ENCODE data around the gene ZNF22.

ZNF22 gene

GRCh38 chr10:44965651-44966097 lies 35.0 kb upstream of the ZNF22 start:
- DNase-seq: no peak

GRCh38 chr10:44966129-44966815 lies 34.5 kb upstream of the ZNF22 start:
- DNase-seq: no peak

DNA sequence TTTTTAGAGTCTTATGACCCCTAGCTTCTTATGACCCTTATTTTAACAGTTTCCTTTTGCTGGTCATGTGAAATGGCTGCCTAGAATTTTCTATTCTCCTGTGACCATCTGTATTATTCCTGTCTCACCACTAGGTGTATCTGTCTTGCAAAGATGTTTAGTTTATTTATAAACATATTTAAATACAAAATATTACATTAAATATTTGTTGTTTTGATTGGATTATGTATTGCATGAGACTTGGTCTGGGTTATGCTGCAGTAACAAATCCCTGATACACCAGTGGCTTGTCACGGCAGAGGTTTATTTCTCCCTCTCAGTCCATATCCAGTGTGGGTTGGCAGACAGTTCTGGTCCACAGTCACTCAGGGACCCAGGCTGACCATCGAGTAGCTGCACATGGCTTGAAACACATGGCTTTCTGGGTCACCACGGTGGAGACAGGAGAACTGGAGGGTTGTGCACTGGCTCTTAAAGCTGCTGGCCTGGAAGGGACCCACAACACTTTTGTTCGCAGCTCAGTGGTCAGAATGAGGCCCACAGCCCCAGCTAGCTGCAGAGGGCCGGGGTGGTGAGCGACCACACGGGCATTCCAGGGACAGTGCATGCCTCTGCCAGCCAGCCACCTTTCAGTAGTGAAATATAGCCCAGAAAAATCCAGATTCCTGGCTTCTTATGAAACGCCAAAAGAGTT lies 33.8 kb upstream of the ZNF22 start:
- DNase-seq: no peak

- DNase-seq: no peak
Measured at GRCh38 chr10:44967616-44968015, 33.1 kb upstream of the ZNF22 start.

DNA sequence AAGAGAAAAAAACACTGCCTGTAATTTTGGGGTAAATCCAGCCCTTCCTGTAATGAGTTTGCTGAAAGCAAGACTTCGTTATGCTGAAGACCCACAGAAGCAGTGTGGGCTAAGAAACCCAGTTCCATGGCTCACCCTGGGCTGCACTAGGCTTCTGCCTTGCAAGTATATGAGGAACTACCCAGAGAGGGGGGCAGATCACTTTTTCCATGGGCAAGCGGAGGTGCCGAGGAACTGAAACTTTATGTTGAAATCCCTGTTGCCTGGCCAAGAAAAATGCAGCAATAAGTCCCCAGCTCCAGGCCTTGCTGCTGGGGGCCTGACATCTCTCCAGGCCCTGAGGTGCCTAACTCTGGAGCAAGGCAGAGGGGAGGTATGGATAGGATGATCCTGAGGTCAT lies 32.6 kb upstream of the ZNF22 start:
- DNase-seq: no peak

GRCh38 chr10:44968500-44969400 lies 32.0 kb upstream of the ZNF22 start:
- DNase-seq: no peak

DNA sequence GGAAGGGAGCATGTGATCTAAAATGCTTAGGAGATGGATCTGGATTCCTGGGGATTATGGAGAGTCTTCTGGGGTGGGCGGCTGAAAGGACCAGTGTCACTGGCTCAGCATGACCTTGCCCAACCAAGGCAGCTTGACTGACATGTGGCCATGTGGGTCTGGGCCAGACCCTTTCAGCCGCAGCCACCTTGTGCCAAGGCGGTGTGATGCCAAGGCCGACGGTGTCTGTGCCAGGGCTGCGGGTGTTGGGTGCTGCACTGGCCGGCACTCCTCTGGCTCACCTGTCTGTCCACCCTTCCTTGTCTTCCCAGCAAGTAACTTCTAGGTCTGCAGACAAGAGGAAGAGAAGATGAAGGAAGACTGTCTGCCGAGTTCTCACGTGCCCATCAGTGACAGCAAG lies 30.9 kb upstream of the ZNF22 start:
- no peak for DNase-seq

- DNase-seq: no peak
Measured at GRCh38 chr10:44970812-44971395, 29.8 kb upstream of the ZNF22 start.

- DNase-seq: no peak
Measured at GRCh38 chr10:44971434-44971833, 29.3 kb upstream of the ZNF22 start.

GRCh38 chr10:44971935-44972757 lies 28.6 kb upstream of the ZNF22 start:
- no peak for DNase-seq

DNA sequence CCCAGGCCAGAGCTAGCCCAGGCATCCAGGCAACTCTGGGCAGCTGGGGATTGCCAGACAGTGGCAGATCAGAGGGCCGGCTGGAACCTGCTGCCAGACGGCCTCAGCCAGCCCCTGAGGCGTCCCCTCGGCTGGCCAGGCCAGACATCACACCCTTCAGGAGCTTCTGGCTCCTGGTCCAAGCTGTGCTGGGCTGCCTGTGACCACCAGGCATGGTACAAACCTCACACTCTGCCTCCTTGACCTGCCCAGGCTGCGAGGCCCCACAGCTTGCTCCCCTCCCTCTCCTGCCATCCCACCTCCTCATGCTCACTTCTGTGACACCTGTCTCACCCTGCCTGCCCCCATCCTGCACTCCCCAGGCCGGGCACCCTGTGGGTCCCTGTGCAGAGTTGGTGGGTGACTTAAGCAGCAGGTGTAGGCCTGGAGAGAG lies 27.8 kb upstream of the ZNF22 start:
- DNase-seq: no peak

- DNase-seq: no peak
Measured at GRCh38 chr10:44973323-44974081, 27.2 kb upstream of the ZNF22 start.

- no peak for DNase-seq
Measured at GRCh38 chr10:44974082-44974627, 26.6 kb upstream of the ZNF22 start.

DNA sequence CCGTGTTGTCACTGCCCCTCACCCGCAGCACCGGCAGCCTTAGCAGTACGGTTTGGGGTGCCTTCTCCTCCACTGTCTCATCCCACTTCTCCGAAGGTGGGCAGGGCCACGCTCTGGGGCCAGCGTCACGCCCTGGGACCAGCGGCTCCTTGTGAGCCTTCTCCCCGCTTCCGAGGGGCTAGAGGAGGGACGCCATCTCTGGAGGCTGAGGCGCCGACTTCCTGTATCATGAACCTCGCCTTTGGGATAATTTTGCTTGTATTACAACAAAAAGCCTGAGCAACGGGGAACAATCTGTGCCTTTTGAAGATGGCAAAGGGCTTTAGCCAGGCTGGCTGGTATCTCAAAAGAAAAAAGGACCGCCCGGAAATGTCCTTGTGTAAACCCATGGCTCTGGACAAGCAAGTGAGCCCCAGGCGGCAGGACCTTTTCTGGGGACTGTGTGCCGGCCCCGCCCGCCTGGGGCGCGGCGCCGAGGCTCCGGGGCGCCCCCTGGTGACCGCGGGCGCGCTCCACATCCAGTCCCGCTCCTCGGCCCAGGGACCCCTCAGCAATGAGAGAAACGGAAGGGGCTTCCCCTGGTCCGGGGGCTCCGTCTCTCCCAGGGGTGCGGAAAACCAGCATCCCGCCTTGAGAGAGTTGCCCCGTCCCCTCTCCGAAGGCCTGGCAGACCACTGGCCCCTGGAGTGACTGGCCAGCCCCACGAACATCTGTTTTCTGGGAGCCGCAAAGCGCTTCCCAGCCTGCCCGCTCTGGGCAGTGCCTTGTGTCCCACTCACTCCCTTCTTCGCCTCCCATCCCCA lies 25.9 kb upstream of the ZNF22 start:
- DNase-seq: no peak

DNA sequence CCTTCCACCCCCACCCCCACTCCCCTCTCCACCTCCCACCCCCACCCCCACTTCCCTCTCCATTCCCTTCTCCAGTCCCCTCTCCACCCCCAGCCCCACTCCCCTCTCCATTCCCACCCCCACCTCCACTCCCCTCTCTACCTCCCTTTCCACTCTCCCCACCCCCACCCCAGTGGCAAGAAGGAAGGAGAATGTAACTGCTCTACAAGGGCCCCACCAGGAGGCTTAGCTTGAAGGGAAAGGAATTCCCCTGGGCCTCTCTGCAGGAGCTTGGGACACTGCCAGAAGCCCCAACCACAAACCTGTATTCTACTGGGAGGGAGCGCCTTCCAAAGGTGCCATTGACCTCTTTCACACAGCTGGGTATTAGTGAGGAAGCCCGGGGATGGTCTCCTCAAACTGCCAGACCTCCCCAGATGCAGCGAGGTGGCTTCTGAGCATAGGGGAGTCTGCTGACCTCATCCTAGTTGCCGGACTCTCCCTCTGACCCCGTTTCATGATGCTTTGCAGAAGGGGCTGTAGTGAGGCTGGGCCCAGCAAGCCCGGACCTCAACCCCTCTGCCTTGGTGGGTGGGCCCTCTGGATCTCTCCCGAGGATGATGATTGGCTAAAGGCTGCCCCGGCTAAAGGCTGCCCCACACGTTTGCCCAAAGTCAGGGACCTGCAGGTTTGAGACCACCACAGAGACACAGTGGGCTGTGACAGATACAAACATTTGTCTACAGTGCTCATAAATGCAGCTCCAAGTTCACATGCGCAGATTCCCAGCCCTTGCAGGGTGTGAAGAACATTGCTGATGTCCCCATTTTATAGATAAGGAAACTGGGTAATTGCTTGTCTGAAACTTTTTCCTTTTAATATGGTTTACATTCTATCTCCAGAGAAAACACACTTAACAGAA lies 25.0 kb upstream of the ZNF22 start:
- DNase-seq: no peak

DNA sequence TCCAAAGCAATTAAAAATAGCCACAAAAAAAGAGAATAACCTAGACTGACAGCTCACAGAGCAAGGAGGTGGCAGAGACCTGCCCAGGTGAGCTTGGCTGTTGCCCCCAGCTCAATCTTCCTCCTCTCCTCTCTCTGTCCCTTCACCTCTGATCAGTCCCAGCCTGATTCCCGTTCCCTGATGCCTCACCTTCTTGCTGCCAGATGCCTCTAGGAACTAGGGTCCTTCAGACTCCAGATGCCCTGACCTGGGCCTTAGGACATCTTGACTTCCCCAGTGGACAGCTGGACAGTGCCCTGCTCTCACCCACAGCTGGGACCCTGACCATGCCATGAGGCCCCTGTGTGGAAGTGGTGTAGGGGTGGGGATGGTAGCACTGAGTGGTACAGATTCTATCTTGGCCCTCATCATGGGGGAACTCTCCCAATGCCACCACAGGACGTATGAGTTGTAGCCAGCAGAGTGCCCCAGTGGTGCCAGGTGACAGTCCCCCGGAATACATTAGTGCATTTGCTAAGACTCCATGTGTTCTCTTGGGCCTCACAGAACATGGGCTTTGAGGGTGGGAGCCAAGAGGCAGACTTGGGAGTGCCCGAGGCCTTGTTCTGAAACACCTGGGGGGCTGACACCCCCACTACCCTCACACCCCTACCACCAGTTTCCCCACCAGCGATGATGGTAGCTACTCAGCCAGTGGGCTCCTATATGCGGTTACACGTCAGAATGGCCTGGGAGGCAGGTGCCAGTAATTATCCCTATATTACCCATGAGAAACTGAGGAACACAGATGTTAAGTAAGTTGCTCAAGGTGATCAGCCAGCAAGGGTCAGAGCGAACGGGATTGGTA lies 24.1 kb upstream of the ZNF22 start:
- DNase-seq: no peak

DNA sequence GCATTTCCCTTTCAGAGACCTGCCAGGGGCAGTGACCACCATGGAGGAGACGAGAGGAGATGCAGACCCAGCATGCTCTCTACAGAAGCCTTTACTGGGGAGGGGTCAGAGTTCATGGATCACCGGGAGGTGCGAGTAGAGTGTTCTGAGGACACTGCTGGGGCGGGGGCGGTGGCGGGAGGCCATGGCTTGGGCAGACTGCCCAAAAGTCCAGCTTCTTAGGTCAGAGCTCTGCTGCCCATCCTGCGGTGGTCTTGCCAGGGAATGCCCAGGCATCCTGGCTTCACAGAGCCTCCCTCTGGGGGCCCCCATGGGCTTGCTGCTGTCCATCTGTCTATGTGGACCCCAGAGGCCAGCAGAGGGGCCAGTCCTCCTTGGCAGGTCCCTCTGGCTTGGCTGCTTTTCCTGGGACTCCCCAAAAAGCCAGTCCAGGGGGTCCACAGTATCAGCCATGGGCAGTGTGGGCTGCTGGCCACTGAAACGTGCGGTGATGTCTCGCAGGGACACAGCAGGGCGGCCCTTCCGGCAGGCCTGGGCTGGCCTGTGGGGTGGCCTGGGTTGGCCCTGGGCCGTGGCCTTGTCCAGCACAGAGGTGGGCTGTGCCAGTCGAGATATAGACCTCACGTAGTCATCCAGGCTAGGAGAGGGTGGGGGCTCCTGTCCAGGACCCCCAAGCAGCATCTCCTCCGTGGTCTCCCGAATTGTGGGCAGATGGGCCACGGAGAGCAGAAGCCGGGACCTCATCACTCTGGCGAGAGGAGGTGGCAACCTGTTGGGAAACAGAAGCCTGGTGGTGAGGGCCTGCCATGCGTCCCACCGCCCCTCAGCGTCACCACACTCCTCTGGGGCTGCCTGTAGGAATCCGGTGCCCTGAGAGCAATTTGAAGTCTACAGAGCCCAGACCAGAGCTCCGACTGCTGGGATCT lies 23.2 kb upstream of the ZNF22 start:
- DNase-seq: no peak
